NCI-H2029 treated with DMSO at 0.1 percent for 48 hours (cell line): Measurements from ENCODE around the gene OR52K2.
"Not testable (repeated sequence)": the region's sequence is repeated elsewhere in the genome, so short reads cannot be mapped to it uniquely, and the experiment has no call there.

Source experiments
- DNase-seq: peaks from one replicate; lab custom pipeline; 2025; lab: John Stamatoyannopoulos, UW

The OR52K2 gene

GRCh38 chr11:4448995-4449394, at the start of gene OR52K2:
Gene OR52K2 (plus strand): TSS chr11:4449295. CDS start chr11:4449340, 45 bp downstream.
- no peak for DNase-seq

GRCh38 chr11:4406206-4406605, 42.9 kb upstream of the OR52K2 start:
- DNase-seq: not testable (repeated sequence)

- no peak for DNase-seq
Measured at GRCh38 chr11:4416306-4416705, 32.8 kb upstream of the OR52K2 start.

- no peak for DNase-seq
Measured at GRCh38 chr11:4416816-4417215, 32.3 kb upstream of the OR52K2 start.

- DNase-seq: no peak
Measured at GRCh38 chr11:4418403-4418802, 30.7 kb upstream of the OR52K2 start.

GRCh38 chr11:4430051-4430450, 19.0 kb upstream of the OR52K2 start:
- DNase-seq: no peak

GRCh38 chr11:4433856-4434255, 15.2 kb upstream of the OR52K2 start:
- no peak for DNase-seq

- no peak for DNase-seq
Measured at GRCh38 chr11:4436411-4436810, 12.7 kb upstream of the OR52K2 start.

- no peak for DNase-seq
Measured at GRCh38 chr11:4441515-4441914, 7.6 kb upstream of the OR52K2 start.

- DNase-seq: no peak
Measured at GRCh38 chr11:4443232-4443891, 5.7 kb upstream of the OR52K2 start.

- no peak for DNase-seq
Measured at GRCh38 chr11:4453118-4453517, 4.0 kb downstream of the OR52K2 start.

- no peak for DNase-seq
Measured at GRCh38 chr11:4454021-4454420, 4.9 kb downstream of the OR52K2 start.

GRCh38 chr11:4455419-4455818, 6.3 kb downstream of the OR52K2 start:
- no peak for DNase-seq

- no peak for DNase-seq
Measured at GRCh38 chr11:4459500-4459899, 10.4 kb downstream of the OR52K2 start.

GRCh38 chr11:4460151-4460550, 11.1 kb downstream of the OR52K2 start:
- no peak for DNase-seq

- no peak for DNase-seq
Measured at GRCh38 chr11:4464216-4465159, 15.4 kb downstream of the OR52K2 start.

- no peak for DNase-seq
Measured at GRCh38 chr11:4465407-4465806, 16.3 kb downstream of the OR52K2 start.

GRCh38 chr11:4466131-4466870, 17.2 kb downstream of the OR52K2 start:
- DNase-seq: no peak

GRCh38 chr11:4466871-4467442, 17.9 kb downstream of the OR52K2 start:
- no peak for DNase-seq

- DNase-seq: no peak
Measured at GRCh38 chr11:4467811-4468606, 18.9 kb downstream of the OR52K2 start.

GRCh38 chr11:4479644-4480043, 30.5 kb downstream of the OR52K2 start:
- no peak for DNase-seq
